CD4-positive, CD25-positive, alpha-beta regulatory T cell (primary cell): ENCODE data around the gene TMEM258. TPM values are rescaled to one million over a fixed set of nuclear protein-coding genes. Genes with fewer than 3 reads are reported as not detected.

Source experiments
- ATAC-seq, 2 donors: fragments of 150-1000 bp; cut with Tn5 transposase; one replicate each; pipeline ENCODE4 v1.10.0; 2021; ENCODE audit warnings: low read depth in 2 of 2, moderate number of reproducible peaks in 2 of 2, moderate library complexity in 1 of 2
- DNase-seq, 3 donors: peaks; one replicate each; pipeline versions ENCODE4 v3.0.0 to v3.0.0-alpha.2; 2012 to 2022; ENCODE audit warnings: mixed read lengths in 1 of 3
- H3K27ac ChIP-seq: one replicate; pipeline ENCODE4 v1.7.0; 2013; ENCODE audit warnings: mild to moderate bottlenecking, low read length; ENCODE audit not compliant: insufficient read depth, poor library complexity, severe bottlenecking
- H3K27me3 ChIP-seq: one replicate; pipeline ENCODE4 v1.7.0; 2013; ENCODE audit warnings: low read length; ENCODE audit not compliant: control insufficient read depth, insufficient read depth
- H3K36me3 ChIP-seq: one replicate; pipeline ENCODE4 v1.7.0; 2013; ENCODE audit warnings: mild to moderate bottlenecking, low read length, moderate library complexity; ENCODE audit not compliant: control insufficient read depth, insufficient read depth
- H3K4me1 ChIP-seq: 2 replicates; pipeline ENCODE4 v1.7.0; 2013; ENCODE audit warnings: mild to moderate bottlenecking, low read length; ENCODE audit not compliant: insufficient read depth, control insufficient read depth, poor library complexity, severe bottlenecking
- H3K4me3 ChIP-seq: one replicate; pipeline ENCODE4 v1.7.0; 2013; ENCODE audit warnings: low read depth, mild to moderate bottlenecking, low read length, moderate library complexity
- H3K9me3 ChIP-seq, 2 experiments: 1 replicate in 1 of 2; 2 replicates in 1 of 2; pipeline ENCODE4 v1.7.0; 2013; ENCODE audit warnings: low read length in 2 of 2, mild to moderate bottlenecking in 1 of 2, moderate library complexity in 1 of 2; ENCODE audit not compliant: control insufficient read depth in 2 of 2
- H3K27ac Mint-ChIP-seq, 3 donors: one replicate each; pipeline ENCODE4 v1.8.0; 2020 to 2022; ENCODE audit warnings: mild to moderate bottlenecking in 3 of 3, mixed read lengths in 3 of 3, moderate library complexity in 2 of 3
- H3K27me3 Mint-ChIP-seq: one replicate; pipeline ENCODE4 v1.8.0; 2022; ENCODE audit warnings: mild to moderate bottlenecking, mixed read lengths
- H3K36me3 Mint-ChIP-seq: one replicate; pipeline ENCODE4 v1.8.0; 2020; ENCODE audit warnings: mixed read lengths
- H3K4me1 Mint-ChIP-seq, 4 donors: one replicate each; pipeline ENCODE4 v1.8.0; 2020 to 2022; ENCODE audit warnings: mixed read lengths in 4 of 4, mild to moderate bottlenecking in 1 of 4
- H3K4me3 Mint-ChIP-seq, 4 donors: one replicate each; pipeline ENCODE4 v1.8.0; 2020 to 2022; ENCODE audit warnings: mild to moderate bottlenecking in 4 of 4, mixed read lengths in 4 of 4, moderate library complexity in 3 of 4
- H3K9me3 Mint-ChIP-seq, 7 donors: one replicate each; pipeline ENCODE4 v1.8.0; 2020 to 2022; ENCODE audit warnings: mixed read lengths in 7 of 7, mild to moderate bottlenecking in 3 of 7, moderate library complexity in 2 of 7
- polyA plus RNA-seq, 4 donors: library from polyadenylated mRNA; unstranded; fragments of 300-500 nt; fragmentation: Illumina TruSeq; gene quantifications; one replicate each; pipeline ENCODE4 v1.2.3, GENCODE V29; 2021
- total RNA-seq: library from RNA; stranded (reverse); gene quantifications from one replicate; pipeline ENCODE4 v1.2.3, GENCODE V29; 2022

Gene TMEM258
- total and polyA plus RNA-seq, 5 donors from 2014 or later, result 71.7 to 283 (median 219) TPM

- H3K27ac Mint-ChIP-seq, result peak overlapping the region in 2 of 3 donors; percentile 30 to 84
- Histone ChIP-seq H3K4me3 (peak overlapping the region; percentile 8), H3K4me1 (peaks cover 9% of the 10 kb centered on the region), H3K9me3 (no peaks in the 10 kb centered on the region), H3K27ac (no peak overlapping the region), H3K27me3 (no peaks in the 10 kb centered on the region), H3K36me3 (peaks cover 9% of the 10 kb centered on the region)
- peaks cover 14% of the 10 kb centered on the region for H3K36me3 Mint-ChIP-seq
- peak; percentile 59 to 85 (median 72) for DNase-seq
- H3K27me3 Mint-ChIP-seq, result no peaks in the 10 kb centered on the region
- peaks cover 5 to 24% (median 18%) of the 10 kb centered on the region in 4 donors for H3K4me1 Mint-ChIP-seq
- H3K4me3 Mint-ChIP-seq, result peak overlapping the region in 2 of 4 donors; percentile 1 to 23
- H3K9me3 Mint-ChIP-seq, result no peaks in the 10 kb centered on the region
- ATAC-seq, result no peak
Observed at GRCh38 chr11:61797263-61797944, 5.0 kb upstream of the TMEM258 start.

DNA sequence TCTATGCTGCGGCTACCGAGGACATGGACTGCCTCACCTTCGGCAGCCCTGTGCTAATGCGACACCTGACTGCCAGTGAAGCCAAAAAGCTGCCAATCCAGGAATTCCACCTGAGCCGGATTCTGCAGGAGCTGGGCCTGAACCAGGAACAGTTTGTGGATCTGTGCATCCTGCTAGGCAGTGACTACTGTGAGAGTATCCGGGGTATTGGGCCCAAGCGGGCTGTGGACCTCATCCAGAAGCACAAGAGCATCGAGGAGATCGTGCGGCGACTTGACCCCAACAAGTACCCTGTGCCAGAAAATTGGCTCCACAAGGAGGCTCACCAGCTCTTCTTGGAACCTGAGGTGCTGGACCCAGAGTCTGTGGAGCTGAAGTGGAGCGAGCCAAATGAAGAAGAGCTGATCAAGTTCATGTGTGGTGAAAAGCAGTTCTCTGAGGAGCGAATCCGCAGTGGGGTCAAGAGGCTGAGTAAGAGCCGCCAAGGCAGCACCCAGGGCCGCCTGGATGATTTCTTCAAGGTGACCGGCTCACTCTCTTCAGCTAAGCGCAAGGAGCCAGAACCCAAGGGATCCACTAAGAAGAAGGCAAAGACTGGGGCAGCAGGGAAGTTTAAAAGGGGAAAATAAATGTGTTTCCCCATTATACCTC is 3.6 kb upstream of the TMEM258 start:
- Histone ChIP-seq H3K9me3 (no peaks in the 10 kb centered on the region), H3K36me3 (peaks cover 9% of the 10 kb centered on the region), H3K27me3 (no peaks in the 10 kb centered on the region), H3K4me3 (no peak overlapping the region), H3K27ac (no peak overlapping the region), H3K4me1 (peaks cover 20% of the 10 kb centered on the region)
- Mint-ChIP-seq H3K36me3 (peaks cover 10% of the 10 kb centered on the region), H3K4me1 (peaks cover 12 to 37% (median 28%) of the 10 kb centered on the region in 4 donors), H3K27ac (no peak overlapping the region), H3K9me3 (no peaks in the 10 kb centered on the region), H3K27me3 (no peaks in the 10 kb centered on the region), H3K4me3 (no peak overlapping the region)
- DNase-seq (no peak), ATAC-seq (no peak)

- H3K9me3 Mint-ChIP-seq, result no peaks in the 10 kb centered on the region
- H3K27me3 ChIP-seq, result no peaks in the 10 kb centered on the region
- peaks cover 14 to 42% (median 30%) of the 10 kb centered on the region in 4 donors for H3K4me1 Mint-ChIP-seq
- H3K4me3 Mint-ChIP-seq, result peak overlapping the region in 1 of 4 donors; percentile 61
- no peaks in the 10 kb centered on the region for H3K27me3 Mint-ChIP-seq
- H3K27ac ChIP-seq, result no peak overlapping the region
- H3K4me3 ChIP-seq, result no peak overlapping the region
- DNase-seq, result no peak
- peaks cover 20% of the 10 kb centered on the region for H3K4me1 ChIP-seq
- H3K27ac Mint-ChIP-seq, result no peak overlapping the region
- H3K36me3 ChIP-seq, result peaks cover 9% of the 10 kb centered on the region
- ATAC-seq, result no peak
- H3K9me3 ChIP-seq, result no peaks in the 10 kb centered on the region
- H3K36me3 Mint-ChIP-seq, result peaks cover 8% of the 10 kb centered on the region
Observed at GRCh38 chr11:61795459-61795858, 3.1 kb upstream of the TMEM258 start.

- H3K36me3 ChIP-seq, result peaks cover 15% of the 10 kb centered on the region
- no peak for ATAC-seq
- Mint-ChIP-seq H3K9me3 (no peaks in the 10 kb centered on the region), H3K36me3 (peaks cover 10% of the 10 kb centered on the region), H3K4me1 (peaks cover 15 to 46% (median 33%) of the 10 kb centered on the region in 4 donors), H3K27ac (peak overlapping the region in 1 of 3 donors; percentile 52), H3K27me3 (no peaks in the 10 kb centered on the region), H3K4me3 (no peak overlapping the region)
- no peaks in the 10 kb centered on the region for H3K9me3 ChIP-seq
- no peak overlapping the region for H3K27ac ChIP-seq
- H3K4me3 ChIP-seq, result no peak overlapping the region
- peaks cover 20% of the 10 kb centered on the region for H3K4me1 ChIP-seq
- DNase-seq, result no peak
- H3K27me3 ChIP-seq, result no peaks in the 10 kb centered on the region
Observed at GRCh38 chr11:61794579-61794978, 2.2 kb upstream of the TMEM258 start.

DNA sequence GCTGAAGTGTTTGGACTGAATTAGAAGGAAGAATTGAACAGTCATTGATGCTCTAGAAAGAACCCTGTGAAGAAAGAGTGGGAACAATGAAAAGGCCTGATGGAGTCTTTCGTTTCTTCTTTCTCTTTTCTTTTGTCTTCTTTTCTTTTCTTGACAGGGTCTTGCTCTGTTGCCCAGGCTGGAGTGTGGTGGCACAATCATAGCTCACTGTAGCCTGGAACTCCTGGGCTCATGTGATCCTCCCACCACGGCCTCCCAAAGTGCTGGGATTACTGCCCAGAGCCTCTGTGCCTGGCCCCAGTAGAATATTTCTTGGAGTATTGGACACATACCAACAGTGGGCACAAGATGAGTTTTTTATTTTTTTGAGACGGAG is 1.4 kb upstream of the TMEM258 start:
- Mint-ChIP-seq H3K27ac (peak overlapping the region in 2 of 3 donors; percentile 99 to 100), H3K4me1 (peaks cover 16 to 50% (median 36%) of the 10 kb centered on the region in 4 donors), H3K27me3 (no peaks in the 10 kb centered on the region), H3K9me3 (no peaks in the 10 kb centered on the region), H3K36me3 (peaks cover 15% of the 10 kb centered on the region), H3K4me3 (peak overlapping the region; percentile 63 to 99 (median 89))
- H3K27me3 ChIP-seq, result no peaks in the 10 kb centered on the region
- H3K27ac ChIP-seq, result no peak overlapping the region
- peaks cover 23% of the 10 kb centered on the region for H3K36me3 ChIP-seq
- peaks cover 20% of the 10 kb centered on the region for H3K4me1 ChIP-seq
- DNase-seq (no peak), ATAC-seq (no peak)
- H3K4me3 ChIP-seq, result peak overlapping the region; percentile 93
- no peaks in the 10 kb centered on the region for H3K9me3 ChIP-seq

- Histone ChIP-seq H3K27ac (peak overlapping the region; percentile 90), H3K4me1 (peaks cover 20% of the 10 kb centered on the region), H3K4me3 (peak overlapping the region; percentile 93), H3K9me3 (no peaks in the 10 kb centered on the region), H3K36me3 (peaks cover 27% of the 10 kb centered on the region), H3K27me3 (no peaks in the 10 kb centered on the region)
- ATAC-seq (peak; percentile 9 to 22), DNase-seq (no peak)
- no peaks in the 10 kb centered on the region for H3K9me3 Mint-ChIP-seq
- no peaks in the 10 kb centered on the region for H3K27me3 Mint-ChIP-seq
- H3K4me3 Mint-ChIP-seq, result peak overlapping the region; percentile 97 to 99 (median 99)
- H3K4me1 Mint-ChIP-seq, result peaks cover 16 to 54% (median 36%) of the 10 kb centered on the region in 4 donors
- H3K27ac Mint-ChIP-seq, result peak overlapping the region; percentile 66 to 100 (median 99)
- H3K36me3 Mint-ChIP-seq, result peaks cover 19% of the 10 kb centered on the region
Observed at GRCh38 chr11:61793083-61793828, 857 bp upstream of the TMEM258 start.

GRCh38 chr11:61791737-61792309 is 576 bp downstream of the TMEM258 start:
- no peaks in the 10 kb centered on the region for H3K9me3 ChIP-seq
- no peaks in the 10 kb centered on the region for H3K9me3 Mint-ChIP-seq
- peak overlapping the region; percentile 97 to 99 (median 99) for H3K4me3 Mint-ChIP-seq
- no peaks in the 10 kb centered on the region for H3K27me3 Mint-ChIP-seq
- H3K36me3 ChIP-seq, result peaks cover 41% of the 10 kb centered on the region
- H3K27ac ChIP-seq, result peak overlapping the region; percentile 90
- peak overlapping the region; percentile 93 for H3K4me3 ChIP-seq
- DNase-seq, result peak in 2 of 3 donors; percentile 25 to 49
- ATAC-seq, result no peak
- no peaks in the 10 kb centered on the region for H3K27me3 ChIP-seq
- peaks cover 15% of the 10 kb centered on the region for H3K36me3 Mint-ChIP-seq
- H3K27ac Mint-ChIP-seq, result peak overlapping the region; percentile 99 to 100 (median 99)
- H3K4me1 Mint-ChIP-seq, result peaks cover 11 to 48% (median 32%) of the 10 kb centered on the region in 4 donors
- H3K4me1 ChIP-seq, result peaks cover 20% of the 10 kb centered on the region
